ENCODE data around the gene CT55. TPM values are rescaled to one million over a fixed set of nuclear protein-coding genes. Genes with fewer than 3 reads are reported as not detected.
"Not testable (repeated sequence)": the region's sequence is repeated elsewhere in the genome, so short reads cannot be mapped to it uniquely, and the experiment has no call there.

The CT55 gene
- total RNA-seq, 1 experiment from 2014 or later, result not detected

DNA sequence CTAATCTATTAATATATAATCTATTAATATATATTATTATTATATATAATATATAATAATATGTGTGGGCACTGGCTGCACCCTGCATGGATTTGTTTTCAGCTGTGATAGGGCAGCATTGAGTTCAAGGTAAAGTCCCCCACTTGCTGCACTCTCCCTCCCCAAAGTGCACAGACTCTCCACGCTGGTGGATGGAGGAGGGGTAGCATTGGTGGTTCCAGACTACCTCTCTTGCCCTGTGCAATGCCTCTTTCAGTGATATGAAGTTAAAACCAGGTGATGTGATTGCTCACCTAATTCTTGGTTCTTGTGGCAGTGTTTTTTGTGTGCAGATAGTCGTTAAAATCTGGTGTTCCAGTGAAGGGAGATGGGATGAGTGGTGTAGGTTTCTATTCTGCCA lies 55.1 kb downstream of the CT55 start:
- BruUV-seq (replicated peaks); H3K27me3 Mint-ChIP-seq (ENCODE audit: insufficient read depth, unreplicated experiment); H3K27me3 ChIP-seq (replicated peaks; ENCODE audit: control insufficient read depth, insufficient read depth, low read length); H3K4me3 ChIP-seq (ENCODE audit: low read depth, low read length); H3K36me3 Mint-ChIP-seq (ENCODE audit: insufficient read depth, unreplicated experiment); H3K4me1 ChIP-seq; H3K36me3 ChIP-seq (ENCODE audit: control insufficient read depth, insufficient read depth, low read length); H3K9me3 ChIP-seq; H3K27ac Mint-ChIP-seq (ENCODE audit: unreplicated experiment); POLR2A ChIA-PET; H3K4me3 Mint-ChIP-seq (ENCODE audit: unreplicated experiment); H3K9me3 Mint-ChIP-seq (ENCODE audit: unreplicated experiment); H3K4me1 Mint-ChIP-seq (ENCODE audit: low read depth, unreplicated experiment); CTCF ChIA-PET; DNase-seq: not testable (repeated sequence)
- intact Hi-C loops (cut with micrococcal nuclease; ENCODE audit: unreplicated experiment), result loop anchor here (10.0 kb wide), 1 partner anchor 359 kb away; no protein-coding TSS in a partner anchor

DNA sequence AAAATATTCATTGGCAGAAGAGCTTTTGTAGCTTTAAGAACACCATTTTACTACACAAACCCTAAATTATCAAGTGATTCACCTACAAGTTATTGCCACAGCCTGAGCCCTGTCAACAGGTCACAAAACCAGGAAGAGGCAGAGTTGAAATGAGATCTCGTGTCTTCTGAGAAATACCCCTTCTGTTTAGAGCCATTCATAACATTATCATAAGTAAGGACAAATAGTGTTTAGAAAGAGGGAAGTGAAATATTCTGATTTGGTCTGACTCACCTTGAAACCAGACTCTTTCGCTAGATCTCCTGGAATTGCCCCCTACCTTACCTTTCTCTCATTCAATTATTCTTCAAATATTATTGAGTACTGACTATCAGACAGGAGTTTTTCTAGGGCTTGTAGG lies 56.8 kb downstream of the CT55 start:
- Histone ChIP-seq H3K4me3 (ENCODE audit: low read depth, low read length) (no peak overlapping the region), H3K27me3 (replicated peaks; ENCODE audit: control insufficient read depth, insufficient read depth, low read length) (no peaks in the 10 kb centered on the region), H3K36me3 (ENCODE audit: control insufficient read depth, insufficient read depth, low read length) (no peaks in the 10 kb centered on the region), H3K9me3 (no peaks in the 10 kb centered on the region), H3K4me1 (no peaks in the 10 kb centered on the region)
- no peaks in the 10 kb centered on the region for H3K36me3 Mint-ChIP-seq (ENCODE audit: insufficient read depth, unreplicated experiment)
- POLR2A ChIA-PET, result no interaction called here
- no peaks in the 10 kb centered on the region for H3K4me1 Mint-ChIP-seq (ENCODE audit: low read depth, unreplicated experiment)
- intact Hi-C loops (cut with micrococcal nuclease; ENCODE audit: unreplicated experiment), result loop anchor here (10.0 kb wide), 1 partner anchor 360 kb away; no protein-coding TSS in a partner anchor
- no peak for DNase-seq
- TF ChIP-seq, protein P1, sequence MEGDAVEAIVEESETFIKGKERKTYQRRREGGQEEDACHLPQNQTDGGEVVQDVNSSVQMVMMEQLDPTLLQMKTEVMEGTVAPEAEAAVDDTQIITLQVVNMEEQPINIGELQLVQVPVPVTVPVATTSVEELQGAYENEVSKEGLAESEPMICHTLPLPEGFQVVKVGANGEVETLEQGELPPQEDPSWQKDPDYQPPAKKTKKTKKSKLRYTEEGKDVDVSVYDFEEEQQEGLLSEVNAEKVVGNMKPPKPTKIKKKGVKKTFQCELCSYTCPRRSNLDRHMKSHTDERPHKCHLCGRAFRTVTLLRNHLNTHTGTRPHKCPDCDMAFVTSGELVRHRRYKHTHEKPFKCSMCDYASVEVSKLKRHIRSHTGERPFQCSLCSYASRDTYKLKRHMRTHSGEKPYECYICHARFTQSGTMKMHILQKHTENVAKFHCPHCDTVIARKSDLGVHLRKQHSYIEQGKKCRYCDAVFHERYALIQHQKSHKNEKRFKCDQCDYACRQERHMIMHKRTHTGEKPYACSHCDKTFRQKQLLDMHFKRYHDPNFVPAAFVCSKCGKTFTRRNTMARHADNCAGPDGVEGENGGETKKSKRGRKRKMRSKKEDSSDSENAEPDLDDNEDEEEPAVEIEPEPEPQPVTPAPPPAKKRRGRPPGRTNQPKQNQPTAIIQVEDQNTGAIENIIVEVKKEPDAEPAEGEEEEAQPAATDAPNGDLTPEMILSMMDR (IDR thresholded peaks at IDR 0.05; ENCODE audit: insufficient read depth in 1 of 2, low read depth in 1 of 2, low read length in 1 of 2, severe bottlenecking in 1 of 2, unreplicated experiment in 1 of 2), result no peak
- CTCF ChIA-PET, result no interaction called here
- H3K27me3 Mint-ChIP-seq (ENCODE audit: insufficient read depth, unreplicated experiment), result no peaks in the 10 kb centered on the region
- H3K27ac Mint-ChIP-seq (ENCODE audit: unreplicated experiment), result no peak overlapping the region
- no peaks in the 10 kb centered on the region for H3K9me3 Mint-ChIP-seq (ENCODE audit: unreplicated experiment)
- no peak overlapping the region for H3K4me3 Mint-ChIP-seq (ENCODE audit: unreplicated experiment)
- BruUV-seq (replicated peaks), result no TSS peak

DNA sequence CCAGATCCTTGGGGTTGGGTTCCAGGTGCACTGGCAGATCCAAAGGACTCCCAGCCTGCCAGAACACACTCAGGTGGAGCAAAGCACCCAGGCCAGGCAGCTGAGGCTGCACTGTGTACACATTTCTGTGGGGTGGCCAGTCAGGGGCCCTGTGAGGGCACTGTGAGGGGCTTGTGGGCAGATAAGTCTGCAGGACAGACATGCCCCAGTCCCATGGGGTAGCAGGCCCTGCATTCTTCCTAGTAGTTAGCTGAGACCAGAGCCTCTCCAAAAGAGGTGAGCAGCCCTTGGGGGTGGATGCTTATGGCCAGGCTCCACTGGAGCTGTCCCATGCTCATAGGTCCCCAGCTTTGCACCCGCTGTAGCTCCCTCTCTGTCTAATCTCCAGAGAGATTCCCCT lies 58.5 kb downstream of the CT55 start:
- Mint-ChIP-seq H3K36me3 (ENCODE audit: insufficient read depth, unreplicated experiment) (no peaks in the 10 kb centered on the region), H3K4me3 (ENCODE audit: unreplicated experiment) (no peak overlapping the region), H3K27me3 (ENCODE audit: insufficient read depth, unreplicated experiment) (peaks cover 5% of the 10 kb centered on the region), H3K27ac (ENCODE audit: unreplicated experiment) (no peak overlapping the region), H3K4me1 (ENCODE audit: low read depth, unreplicated experiment) (no peaks in the 10 kb centered on the region), H3K9me3 (ENCODE audit: unreplicated experiment) (no peaks in the 10 kb centered on the region)
- intact Hi-C loops (cut with micrococcal nuclease; ENCODE audit: unreplicated experiment), result loop anchor here (10.0 kb wide), 1 partner anchor 362 kb away; no protein-coding TSS in a partner anchor
- ChIA-PET CTCF (interaction anchor here (0.7 to 2.2 kb wide), 2 partner anchors 59 to 73 kb away, joined by 3 to 15 read pairs; partner anchors contain the start of gene CT55), POLR2A (no interaction called here)
- Histone ChIP-seq H3K4me3 (ENCODE audit: low read depth, low read length) (no peak overlapping the region), H3K27me3 (replicated peaks; ENCODE audit: control insufficient read depth, insufficient read depth, low read length) (no peaks in the 10 kb centered on the region), H3K4me1 (no peaks in the 10 kb centered on the region), H3K9me3 (no peaks in the 10 kb centered on the region), H3K36me3 (ENCODE audit: control insufficient read depth, insufficient read depth, low read length) (no peaks in the 10 kb centered on the region)
- TF ChIP-seq, protein P1 (IDR thresholded peaks at IDR 0.05; ENCODE audit: insufficient read depth in 1 of 2, low read depth in 1 of 2, low read length in 1 of 2, severe bottlenecking in 1 of 2, unreplicated experiment in 1 of 2), result no peak
- no peak for DNase-seq
- no TSS peak for BruUV-seq (replicated peaks)
